ENCODE data around the gene ADGRG3.
"Not testable (repeated sequence)": the region's sequence is repeated elsewhere in the genome, so short reads cannot be mapped to it uniquely, and the experiment has no call there.

The ADGRG3 gene

DNA sequence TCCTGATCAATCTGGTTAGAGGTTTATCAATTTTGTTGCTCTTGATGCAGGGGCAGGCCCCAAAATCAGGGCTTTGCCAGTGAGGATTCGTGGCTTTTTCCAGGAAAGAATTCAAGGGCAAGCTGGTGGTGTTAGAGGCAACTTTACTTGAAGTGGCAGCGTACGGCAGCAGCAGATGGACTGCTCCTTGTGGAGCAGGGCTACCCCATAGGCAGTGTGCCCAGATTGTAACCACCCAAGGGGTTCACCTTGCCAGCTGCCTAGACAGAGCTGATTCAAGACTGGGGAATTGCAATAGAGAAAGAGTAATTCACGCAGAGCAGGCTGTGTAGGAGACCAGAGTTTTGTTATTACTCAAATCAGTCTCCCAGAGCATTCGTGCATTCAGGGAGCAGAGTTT lies 43.2 kb downstream of the ADGRG3 start:
- Histone ChIP-seq H3K4me2 (ENCODE audit: low read length) (no peak overlapping the region), H2AFZ (ENCODE audit: low read depth, low read length) (no peak overlapping the region), H3K36me3 (replicated peaks; ENCODE audit: low read depth, low read length) (no peaks in the 10 kb centered on the region), H3K27ac (ENCODE audit: low read length) (no peak overlapping the region), H3K9me3 (ENCODE audit: insufficient read depth, low read length) (no peaks in the 10 kb centered on the region), H3K9ac (ENCODE audit: low read length) (no peak overlapping the region), H3K4me3 (ENCODE audit: low read length) (no peak overlapping the region), H3K79me2 (ENCODE audit: low read length) (no peaks in the 10 kb centered on the region), H3K4me1 (ENCODE audit: low read length) (no peaks in the 10 kb centered on the region), H3K27me3 (ENCODE audit: low read depth, low read length) (peaks cover 73% of the 10 kb centered on the region), H4K20me1 (ENCODE audit: insufficient read depth, low read length) (no peaks in the 10 kb centered on the region)
- TF ChIP-seq, protein P1, sequence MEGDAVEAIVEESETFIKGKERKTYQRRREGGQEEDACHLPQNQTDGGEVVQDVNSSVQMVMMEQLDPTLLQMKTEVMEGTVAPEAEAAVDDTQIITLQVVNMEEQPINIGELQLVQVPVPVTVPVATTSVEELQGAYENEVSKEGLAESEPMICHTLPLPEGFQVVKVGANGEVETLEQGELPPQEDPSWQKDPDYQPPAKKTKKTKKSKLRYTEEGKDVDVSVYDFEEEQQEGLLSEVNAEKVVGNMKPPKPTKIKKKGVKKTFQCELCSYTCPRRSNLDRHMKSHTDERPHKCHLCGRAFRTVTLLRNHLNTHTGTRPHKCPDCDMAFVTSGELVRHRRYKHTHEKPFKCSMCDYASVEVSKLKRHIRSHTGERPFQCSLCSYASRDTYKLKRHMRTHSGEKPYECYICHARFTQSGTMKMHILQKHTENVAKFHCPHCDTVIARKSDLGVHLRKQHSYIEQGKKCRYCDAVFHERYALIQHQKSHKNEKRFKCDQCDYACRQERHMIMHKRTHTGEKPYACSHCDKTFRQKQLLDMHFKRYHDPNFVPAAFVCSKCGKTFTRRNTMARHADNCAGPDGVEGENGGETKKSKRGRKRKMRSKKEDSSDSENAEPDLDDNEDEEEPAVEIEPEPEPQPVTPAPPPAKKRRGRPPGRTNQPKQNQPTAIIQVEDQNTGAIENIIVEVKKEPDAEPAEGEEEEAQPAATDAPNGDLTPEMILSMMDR (IDR thresholded peaks at IDR 0.05; ENCODE audit: low read depth, low read length), result no peak
- no peak for TF ChIP-seq EZH2phosphoT487 (IDR thresholded peaks at IDR 0.05; ENCODE audit: low read depth)

DNA sequence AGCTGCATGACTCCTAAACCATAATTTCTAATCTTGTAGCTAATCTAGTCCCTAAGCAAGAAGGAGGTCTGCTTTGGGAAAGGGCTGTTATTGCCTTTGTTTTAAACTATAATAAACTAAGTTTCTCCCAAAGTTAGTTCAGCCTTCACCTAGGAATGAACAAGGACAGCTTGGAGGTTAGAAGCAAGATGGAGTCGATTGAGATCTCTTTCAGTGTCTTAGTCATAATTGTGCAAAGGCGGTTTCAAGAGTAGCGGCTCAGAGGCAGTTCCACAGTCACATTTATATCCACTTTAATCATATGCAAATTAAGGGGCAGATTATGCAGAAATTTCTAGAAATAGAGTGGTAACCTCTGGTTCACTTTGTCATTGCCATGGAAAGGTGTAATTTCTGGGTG lies 43.9 kb downstream of the ADGRG3 start:
- H3K4me3 ChIP-seq (ENCODE audit: low read length), result no peak overlapping the region
- no peak for TF ChIP-seq EZH2phosphoT487 (IDR thresholded peaks at IDR 0.05; ENCODE audit: low read depth)
- TF ChIP-seq, protein P1 (IDR thresholded peaks at IDR 0.05; ENCODE audit: low read depth, low read length), result no peak
- H3K27me3 ChIP-seq (ENCODE audit: low read depth, low read length), result peaks cover 73% of the 10 kb centered on the region
- H3K4me1 ChIP-seq (ENCODE audit: low read length), result no peaks in the 10 kb centered on the region
- H3K9me3 ChIP-seq (ENCODE audit: insufficient read depth, low read length), result no peaks in the 10 kb centered on the region
- no peak overlapping the region for H3K27ac ChIP-seq (ENCODE audit: low read length)
- no peak overlapping the region for H2AFZ ChIP-seq (ENCODE audit: low read depth, low read length)
- H3K4me2 ChIP-seq (ENCODE audit: low read length), result no peak overlapping the region
- no peak overlapping the region for H3K9ac ChIP-seq (ENCODE audit: low read length)
- H3K36me3 ChIP-seq (replicated peaks; ENCODE audit: low read depth, low read length), result no peaks in the 10 kb centered on the region
- no peaks in the 10 kb centered on the region for H4K20me1 ChIP-seq (ENCODE audit: insufficient read depth, low read length)
- H3K79me2 ChIP-seq (ENCODE audit: low read length), result no peaks in the 10 kb centered on the region

DNA sequence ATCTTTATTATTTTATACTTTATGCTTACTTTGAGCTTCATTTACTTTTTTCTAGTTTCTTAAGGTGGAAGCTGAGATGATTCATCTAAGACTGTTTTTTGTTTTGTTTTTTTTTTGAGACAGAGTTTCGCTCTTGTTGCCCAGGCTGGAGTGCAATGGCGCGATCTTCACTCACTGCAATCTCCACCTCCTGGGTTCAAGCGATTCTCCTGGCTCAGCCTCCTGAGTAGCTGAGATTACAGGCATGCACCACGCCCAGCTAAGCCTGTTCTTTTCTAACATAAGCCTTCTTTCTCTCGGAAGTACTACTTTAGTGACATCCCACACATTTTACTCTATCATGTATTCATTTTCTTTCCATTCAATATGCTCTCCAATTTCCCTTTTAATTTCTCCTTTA lies 44.5 kb downstream of the ADGRG3 start:
- not testable (repeated sequence) for H3K4me1 ChIP-seq (ENCODE audit: low read length); H3K79me2 ChIP-seq (ENCODE audit: low read length); H2AFZ ChIP-seq (ENCODE audit: low read depth, low read length); H3K36me3 ChIP-seq (replicated peaks; ENCODE audit: low read depth, low read length); H3K9me3 ChIP-seq (ENCODE audit: insufficient read depth, low read length); H3K4me3 ChIP-seq (ENCODE audit: low read length); H3K27ac ChIP-seq (ENCODE audit: low read length); H3K4me2 ChIP-seq (ENCODE audit: low read length); H4K20me1 ChIP-seq (ENCODE audit: insufficient read depth, low read length); H3K9ac ChIP-seq (ENCODE audit: low read length)
- H3K27me3 ChIP-seq (ENCODE audit: low read depth, low read length), result peaks cover 73% of the 10 kb centered on the region

DNA sequence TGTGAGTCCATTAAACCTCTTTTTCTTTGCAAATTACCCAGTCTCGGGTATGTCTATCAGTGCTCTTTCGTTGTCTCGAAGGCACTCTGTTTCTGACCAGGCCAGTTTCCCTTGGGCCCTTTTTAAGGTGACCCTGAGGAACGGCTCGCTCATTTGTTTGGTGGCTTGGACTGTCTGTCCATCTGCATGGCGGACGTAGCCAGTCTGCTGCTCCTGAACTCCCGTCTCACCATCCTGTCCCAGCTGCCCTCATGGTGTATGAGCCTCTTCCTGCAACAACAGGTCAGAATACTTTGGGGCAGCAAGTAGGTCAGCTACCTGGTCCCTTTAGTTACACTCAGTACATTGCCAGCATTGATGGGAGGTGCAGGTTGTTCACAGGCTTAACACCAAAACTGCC lies 45.5 kb downstream of the ADGRG3 start:
- H3K9me3 ChIP-seq (ENCODE audit: insufficient read depth, low read length), result no peaks in the 10 kb centered on the region
- no peaks in the 10 kb centered on the region for H3K79me2 ChIP-seq (ENCODE audit: low read length)
- H3K36me3 ChIP-seq (replicated peaks; ENCODE audit: low read depth, low read length), result no peaks in the 10 kb centered on the region
- H3K27me3 ChIP-seq (ENCODE audit: low read depth, low read length), result peaks cover 65% of the 10 kb centered on the region
- no peak overlapping the region for H3K9ac ChIP-seq (ENCODE audit: low read length)
- no peak overlapping the region for H2AFZ ChIP-seq (ENCODE audit: low read depth, low read length)
- H3K4me3 ChIP-seq (ENCODE audit: low read length), result no peak overlapping the region
- no peak overlapping the region for H3K27ac ChIP-seq (ENCODE audit: low read length)
- H4K20me1 ChIP-seq (ENCODE audit: insufficient read depth, low read length), result no peaks in the 10 kb centered on the region
- no peaks in the 10 kb centered on the region for H3K4me1 ChIP-seq (ENCODE audit: low read length)
- no peak for TF ChIP-seq EZH2phosphoT487 (IDR thresholded peaks at IDR 0.05; ENCODE audit: low read depth)
- TF ChIP-seq, protein P1 (IDR thresholded peaks at IDR 0.05; ENCODE audit: low read depth, low read length), result no peak
- no peak overlapping the region for H3K4me2 ChIP-seq (ENCODE audit: low read length)

DNA sequence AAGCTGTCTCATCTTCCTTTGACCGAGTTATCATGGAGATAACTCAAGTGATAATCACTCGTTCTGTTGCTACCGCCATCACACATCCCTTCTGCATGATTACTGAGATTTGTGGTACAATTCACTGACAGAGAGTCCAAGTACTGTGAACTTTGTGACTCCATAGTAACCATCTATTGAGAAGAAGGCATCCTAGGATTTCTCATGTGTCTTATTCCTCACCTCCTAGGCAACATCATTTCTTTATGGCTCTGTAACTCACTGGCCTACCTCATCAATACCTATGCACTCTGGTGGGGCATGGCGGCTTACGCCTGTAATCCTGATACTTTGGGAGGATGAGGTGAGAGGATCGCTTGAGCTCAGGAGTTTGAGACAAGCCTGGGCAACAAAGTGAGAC lies 45.9 kb downstream of the ADGRG3 start:
- Histone ChIP-seq H3K4me2 (ENCODE audit: low read length) (no peak overlapping the region), H3K27ac (ENCODE audit: low read length) (no peak overlapping the region), H3K9me3 (ENCODE audit: insufficient read depth, low read length) (no peaks in the 10 kb centered on the region), H3K79me2 (ENCODE audit: low read length) (no peaks in the 10 kb centered on the region), H4K20me1 (ENCODE audit: insufficient read depth, low read length) (no peaks in the 10 kb centered on the region), H3K4me3 (ENCODE audit: low read length) (no peak overlapping the region), H2AFZ (ENCODE audit: low read depth, low read length) (no peak overlapping the region), H3K4me1 (ENCODE audit: low read length) (no peaks in the 10 kb centered on the region), H3K27me3 (ENCODE audit: low read depth, low read length) (peaks cover 63% of the 10 kb centered on the region), H3K9ac (ENCODE audit: low read length) (no peak overlapping the region), H3K36me3 (replicated peaks; ENCODE audit: low read depth, low read length) (no peaks in the 10 kb centered on the region)
- TF ChIP-seq, protein P1 (IDR thresholded peaks at IDR 0.05; ENCODE audit: low read depth, low read length), result no peak
- no peak for TF ChIP-seq EZH2phosphoT487 (IDR thresholded peaks at IDR 0.05; ENCODE audit: low read depth)
